OCI-LY3 (cell line): ENCODE data around the gene COX17.
A peak's percentile ranks its signal among the peaks of the same experiment; 100 is the strongest.

Experiments
- H2AFZ ChIP-seq: fragments of 200-600, 300-600 bp; shearing (Covaris generic); 2 replicates; pipeline ENCODE4 v1.6.0; 2014; ENCODE audit warnings: antibody characterized with exemption, low read depth, low read length
- H3K27ac ChIP-seq: fragments of 200-600, 300-600 bp; sonication (generic); 2 replicates; pipeline ENCODE4 v1.5.1; 2014; ENCODE audit warnings: mild to moderate bottlenecking, low read length, moderate library complexity, mixed read lengths
- H3K27me3 ChIP-seq: fragments of 200-600, 300-600 bp; sonication (generic); 2 replicates; pipeline ENCODE4 v1.6.1; 2014; ENCODE audit warnings: low read depth, low read length, mixed read lengths
- H3K36me3 ChIP-seq: fragments of 200-600, 300-600 bp; sonication (generic); replicated peaks from 2 replicates; pipeline ENCODE3; 2014; ENCODE audit warnings: low read depth, low read length, mixed read lengths
- H3K4me1 ChIP-seq: fragments of 300-600, 200-600 bp; sonication (generic); 2 replicates; pipeline ENCODE4 v1.6.1; 2014; ENCODE audit warnings: low read length, mixed read lengths
- H3K4me2 ChIP-seq: fragments of 200-600, 300-600 bp; sonication (generic); 2 replicates; pipeline ENCODE4 v1.6.1; 2014; ENCODE audit warnings: low read length, mixed read lengths
- H3K4me3 ChIP-seq: fragments of 300-600, 200-600 bp; sonication (generic); 2 replicates; pipeline ENCODE4 v1.5.1; 2014; ENCODE audit warnings: antibody characterized with exemption, mild to moderate bottlenecking, low read length, moderate library complexity
- H3K79me2 ChIP-seq: fragments of 300-600, 200-600 bp; shearing (Covaris generic); 2 replicates; pipeline ENCODE4 v1.6.1; 2014; ENCODE audit warnings: mild to moderate bottlenecking, low read length, mixed read lengths
- H3K9ac ChIP-seq: fragments of 300-600, 200-600 bp; shearing (Covaris generic); 2 replicates; pipeline ENCODE4 v1.6.0; 2014; ENCODE audit warnings: mild to moderate bottlenecking, low read length, moderate library complexity
- H3K9me3 ChIP-seq: fragments of 200-600, 300-600 bp; shearing (Covaris generic); 2 replicates; pipeline ENCODE4 v1.6.1; 2014; ENCODE audit warnings: low read length, mixed read lengths; ENCODE audit not compliant: insufficient read depth
- H4K20me1 ChIP-seq: fragments of 200-600, 300-600 bp; sonication (generic); 2 replicates; pipeline ENCODE4 v1.6.1; 2016; ENCODE audit warnings: low read length, mixed read lengths; ENCODE audit not compliant: insufficient read depth
- CTCF ChIP-seq: fragments of 200-600, 300-600 bp; sonication (generic); IDR thresholded peaks from 2 replicates; pipeline ENCODE4 v1.5.1; 2014; ENCODE audit warnings: antibody characterized with exemption, low read length, low read depth
- EZH2phosphoT487 ChIP-seq: fragments of 200-600 bp; shearing (Covaris generic); IDR thresholded peaks from 2 replicates; pipeline ENCODE4 v1.6.1; 2018; ENCODE audit warnings: antibody characterized with exemption, mixed run types, low read depth

The COX17 gene

GRCh38 chr3:119637679-119638477, 39.3 kb downstream of the COX17 start:
- Histone ChIP-seq H3K4me3 (peak overlapping the region; percentile 71), H3K27ac (peak overlapping the region; percentile 97), H3K4me2 (peak overlapping the region; percentile 94), H4K20me1 (no peaks in the 10 kb centered on the region), H3K36me3 (peaks cover 17% of the 10 kb centered on the region), H3K4me1 (peaks cover 54% of the 10 kb centered on the region), H3K9ac (peak overlapping the region; percentile 83), H2AFZ (peak overlapping the region; percentile 83), H3K79me2 (no peaks in the 10 kb centered on the region), H3K27me3 (no peaks in the 10 kb centered on the region), H3K9me3 (no peaks in the 10 kb centered on the region)
- TF ChIP-seq CTCF, result no peak
- TF ChIP-seq EZH2phosphoT487, result no peak

GRCh38 chr3:119636891-119637611, 40.2 kb downstream of the COX17 start:
- Histone ChIP-seq H4K20me1 (no peaks in the 10 kb centered on the region), H3K36me3 (peaks cover 15% of the 10 kb centered on the region), H3K27ac (peak overlapping the region; percentile 97), H3K9me3 (no peaks in the 10 kb centered on the region), H2AFZ (no peak overlapping the region), H3K9ac (no peak overlapping the region), H3K4me3 (no peak overlapping the region), H3K4me1 (peaks cover 46% of the 10 kb centered on the region), H3K79me2 (no peaks in the 10 kb centered on the region), H3K4me2 (peak overlapping the region; percentile 94; the same call in 1 of the 2 replicates), H3K27me3 (no peaks in the 10 kb centered on the region)
- TF ChIP-seq CTCF, result no peak
- no peak for TF ChIP-seq EZH2phosphoT487

GRCh38 chr3:119636249-119636648, 41.0 kb downstream of the COX17 start:
- Histone ChIP-seq H3K4me2 (no peak overlapping the region), H3K27me3 (no peaks in the 10 kb centered on the region), H3K9ac (no peak overlapping the region), H2AFZ (no peak overlapping the region), H3K9me3 (no peaks in the 10 kb centered on the region), H3K79me2 (no peaks in the 10 kb centered on the region), H3K36me3 (peaks cover 9% of the 10 kb centered on the region), H3K4me3 (no peak overlapping the region), H3K27ac (no peak overlapping the region), H3K4me1 (peaks cover 46% of the 10 kb centered on the region), H4K20me1 (no peaks in the 10 kb centered on the region)
- TF ChIP-seq EZH2phosphoT487, result no peak
- no peak for TF ChIP-seq CTCF

GRCh38 chr3:119635719-119636118, 41.5 kb downstream of the COX17 start:
- peaks cover 6% of the 10 kb centered on the region for H3K36me3 ChIP-seq
- H3K27ac ChIP-seq, result no peak overlapping the region
- H3K27me3 ChIP-seq, result no peaks in the 10 kb centered on the region
- H3K9me3 ChIP-seq, result no peaks in the 10 kb centered on the region
- no peak overlapping the region for H2AFZ ChIP-seq
- no peak overlapping the region for H3K4me3 ChIP-seq
- H3K79me2 ChIP-seq, result no peaks in the 10 kb centered on the region
- H3K9ac ChIP-seq, result no peak overlapping the region
- H3K4me1 ChIP-seq, result peaks cover 49% of the 10 kb centered on the region
- no peaks in the 10 kb centered on the region for H4K20me1 ChIP-seq
- TF ChIP-seq EZH2phosphoT487 (no peak), CTCF (peak; percentile 18; the same call in 1 of the 2 replicates)
- no peak overlapping the region for H3K4me2 ChIP-seq
